ENCODE measurements around the gene CCDC148. TPM values are rescaled to one million over a fixed set of nuclear protein-coding genes. Genes with fewer than 3 reads are reported as not detected.

Gene CCDC148
- total RNA-seq, 1 donor from 2014 or later, result 1.8 TPM

DNA sequence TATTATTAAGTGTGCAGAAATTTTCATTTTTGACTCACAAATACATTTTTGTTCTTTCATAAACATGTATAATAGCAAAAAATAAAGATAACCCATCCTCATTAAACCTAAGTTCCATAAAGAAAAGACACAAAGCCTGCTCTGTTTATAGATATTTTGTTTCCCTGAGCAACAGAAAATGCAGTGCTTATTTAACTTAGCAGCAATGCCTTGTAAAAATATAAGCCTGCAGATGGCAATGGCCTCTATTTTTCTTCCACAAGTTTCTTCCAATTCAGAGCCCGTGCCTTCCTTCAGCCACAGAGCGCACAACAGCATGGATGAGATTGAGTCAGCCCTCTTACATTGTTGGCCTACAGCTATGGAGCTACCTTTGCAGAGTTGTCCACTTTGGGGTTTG, 43.8 kb upstream of the CCDC148 start:
- no peak overlapping the region for H3K4me3 Mint-ChIP-seq (ENCODE audit: unreplicated experiment)
- TF ChIP-seq CTCF (IDR thresholded peaks at IDR 0.05; ENCODE audit: partially characterized antibody, unreplicated experiment), result no peak
- no peak for DNase-seq
- H3K27ac Mint-ChIP-seq (ENCODE audit: unreplicated experiment), result no peak overlapping the region
- no peaks in the 10 kb centered on the region for H3K27me3 Mint-ChIP-seq (ENCODE audit: unreplicated experiment)
- no peaks in the 10 kb centered on the region for H3K36me3 Mint-ChIP-seq (ENCODE audit: unreplicated experiment)
- H3K9me3 Mint-ChIP-seq (ENCODE audit: unreplicated experiment), result peaks cover 2% of the 10 kb centered on the region
- H3K4me1 Mint-ChIP-seq (ENCODE audit: low read depth, unreplicated experiment), result peaks cover 25% of the 10 kb centered on the region

GRCh38 chr2:158499383-158499782, 42.8 kb upstream of the CCDC148 start:
- Mint-ChIP-seq H3K27ac (ENCODE audit: unreplicated experiment) (no peak overlapping the region), H3K4me1 (ENCODE audit: low read depth, unreplicated experiment) (peaks cover 20% of the 10 kb centered on the region), H3K4me3 (ENCODE audit: unreplicated experiment) (no peak overlapping the region), H3K36me3 (ENCODE audit: unreplicated experiment) (no peaks in the 10 kb centered on the region), H3K9me3 (ENCODE audit: unreplicated experiment) (peaks cover 2% of the 10 kb centered on the region), H3K27me3 (ENCODE audit: unreplicated experiment) (no peaks in the 10 kb centered on the region)
- no peak for DNase-seq
- TF ChIP-seq CTCF (IDR thresholded peaks at IDR 0.05; ENCODE audit: partially characterized antibody, unreplicated experiment), result no peak

DNA sequence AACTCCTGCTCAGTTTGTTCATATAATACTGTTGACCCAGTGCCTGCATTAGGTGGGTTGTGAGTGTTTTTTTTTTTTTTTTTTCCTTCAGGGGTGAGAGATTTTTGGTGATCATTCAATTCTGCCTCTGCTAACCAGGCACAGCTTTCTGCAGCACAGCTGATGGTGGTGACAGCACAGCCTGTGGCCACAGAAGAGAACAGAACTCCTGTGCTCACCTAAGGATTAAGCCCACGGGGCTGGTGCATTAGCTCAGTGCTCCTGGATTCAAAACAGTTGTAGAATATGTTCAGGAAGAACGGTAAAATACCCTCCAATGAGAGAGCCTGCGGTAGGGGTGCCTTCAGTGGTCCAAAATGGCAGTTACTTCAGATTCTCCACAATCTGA, 42.2 kb upstream of the CCDC148 start:
- H3K36me3 Mint-ChIP-seq (ENCODE audit: unreplicated experiment), result no peaks in the 10 kb centered on the region
- no peaks in the 10 kb centered on the region for H3K27me3 Mint-ChIP-seq (ENCODE audit: unreplicated experiment)
- H3K4me1 Mint-ChIP-seq (ENCODE audit: low read depth, unreplicated experiment), result peaks cover 22% of the 10 kb centered on the region
- no peak for TF ChIP-seq CTCF (IDR thresholded peaks at IDR 0.05; ENCODE audit: partially characterized antibody, unreplicated experiment)
- no peak for DNase-seq
- peaks cover 2% of the 10 kb centered on the region for H3K9me3 Mint-ChIP-seq (ENCODE audit: unreplicated experiment)
- no peak overlapping the region for H3K4me3 Mint-ChIP-seq (ENCODE audit: unreplicated experiment)
- peak overlapping the region; percentile 26 for H3K27ac Mint-ChIP-seq (ENCODE audit: unreplicated experiment)

- Mint-ChIP-seq H3K4me1 (ENCODE audit: low read depth, unreplicated experiment) (peaks cover 28% of the 10 kb centered on the region), H3K4me3 (ENCODE audit: unreplicated experiment) (no peak overlapping the region), H3K27ac (ENCODE audit: unreplicated experiment) (peak overlapping the region; percentile 26), H3K36me3 (ENCODE audit: unreplicated experiment) (no peaks in the 10 kb centered on the region), H3K9me3 (ENCODE audit: unreplicated experiment) (peaks cover 2% of the 10 kb centered on the region), H3K27me3 (ENCODE audit: unreplicated experiment) (peaks cover 1% of the 10 kb centered on the region)
- TF ChIP-seq CTCF (IDR thresholded peaks at IDR 0.05; ENCODE audit: partially characterized antibody, unreplicated experiment), result no peak
- no peak for DNase-seq
Measured at GRCh38 chr2:158498043-158498748, 41.6 kb upstream of the CCDC148 start.

- Mint-ChIP-seq H3K27ac (ENCODE audit: unreplicated experiment) (no peak overlapping the region), H3K4me3 (ENCODE audit: unreplicated experiment) (no peak overlapping the region), H3K9me3 (ENCODE audit: unreplicated experiment) (peaks cover 2% of the 10 kb centered on the region), H3K4me1 (ENCODE audit: low read depth, unreplicated experiment) (peaks cover 31% of the 10 kb centered on the region), H3K36me3 (ENCODE audit: unreplicated experiment) (no peaks in the 10 kb centered on the region), H3K27me3 (ENCODE audit: unreplicated experiment) (peaks cover 1% of the 10 kb centered on the region)
- no peak for TF ChIP-seq CTCF (IDR thresholded peaks at IDR 0.05; ENCODE audit: partially characterized antibody, unreplicated experiment)
- no peak for DNase-seq
Measured at GRCh38 chr2:158497486-158497885, 40.9 kb upstream of the CCDC148 start.

All from glutamatergic neuron (in vitro differentiated cells).